ENCODE results near the gene MT1E.

DNA sequence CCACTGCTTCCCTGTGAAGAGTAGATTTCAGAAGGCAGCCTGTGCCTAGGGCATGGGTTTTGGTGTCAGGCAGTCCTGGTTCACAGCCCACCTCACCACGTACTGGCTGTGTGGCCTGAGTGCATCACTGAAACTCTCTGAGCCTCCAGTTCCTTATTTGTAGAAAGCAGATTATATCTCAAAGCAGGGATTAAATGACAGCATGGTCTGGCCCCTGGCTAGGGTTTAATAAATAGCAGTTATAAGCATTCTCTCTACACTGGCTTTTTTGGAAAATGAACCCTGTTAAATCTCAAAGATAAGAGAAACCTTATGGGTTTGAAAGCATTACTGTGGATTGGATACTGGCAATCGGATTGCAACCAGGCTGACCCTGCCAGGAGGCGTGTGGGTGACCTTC lies 4.0 kb downstream of the MT1E start:
- TF ChIP-seq, protein P1, sequence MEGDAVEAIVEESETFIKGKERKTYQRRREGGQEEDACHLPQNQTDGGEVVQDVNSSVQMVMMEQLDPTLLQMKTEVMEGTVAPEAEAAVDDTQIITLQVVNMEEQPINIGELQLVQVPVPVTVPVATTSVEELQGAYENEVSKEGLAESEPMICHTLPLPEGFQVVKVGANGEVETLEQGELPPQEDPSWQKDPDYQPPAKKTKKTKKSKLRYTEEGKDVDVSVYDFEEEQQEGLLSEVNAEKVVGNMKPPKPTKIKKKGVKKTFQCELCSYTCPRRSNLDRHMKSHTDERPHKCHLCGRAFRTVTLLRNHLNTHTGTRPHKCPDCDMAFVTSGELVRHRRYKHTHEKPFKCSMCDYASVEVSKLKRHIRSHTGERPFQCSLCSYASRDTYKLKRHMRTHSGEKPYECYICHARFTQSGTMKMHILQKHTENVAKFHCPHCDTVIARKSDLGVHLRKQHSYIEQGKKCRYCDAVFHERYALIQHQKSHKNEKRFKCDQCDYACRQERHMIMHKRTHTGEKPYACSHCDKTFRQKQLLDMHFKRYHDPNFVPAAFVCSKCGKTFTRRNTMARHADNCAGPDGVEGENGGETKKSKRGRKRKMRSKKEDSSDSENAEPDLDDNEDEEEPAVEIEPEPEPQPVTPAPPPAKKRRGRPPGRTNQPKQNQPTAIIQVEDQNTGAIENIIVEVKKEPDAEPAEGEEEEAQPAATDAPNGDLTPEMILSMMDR (IDR thresholded peaks at IDR 0.05; ENCODE audit: poor library complexity, severe bottlenecking): no peak
- TF ChIP-seq EZH2 (IDR thresholded peaks at IDR 0.05; ENCODE audit: borderline replicate concordance, insufficient read depth, low read length, poor library complexity, severe bottlenecking): no peak
